ENCODE measurements around the gene PRSS37.
"Not testable (repeated sequence)": the region's sequence is repeated elsewhere in the genome, so short reads cannot be mapped to it uniquely, and the experiment has no call there.

The PRSS37 gene

GRCh38 chr7:141841385-141841784 lies at the start of gene PRSS37:
PRSS37 (minus strand) TSS chr7:141841485; CDS start chr7:141841049, 436 bp downstream.
- no peak for DNase-seq (ENCODE audit: low spot score)

- no peak for DNase-seq (ENCODE audit: low spot score)
Measured at GRCh38 chr7:141889321-141889720, 48.0 kb upstream of the PRSS37 start.

GRCh38 chr7:141884539-141885225 lies 43.4 kb upstream of the PRSS37 start:
- DNase-seq (ENCODE audit: low spot score): no peak

- no peak for DNase-seq (ENCODE audit: low spot score)
Measured at GRCh38 chr7:141880960-141881359, 39.7 kb upstream of the PRSS37 start.

GRCh38 chr7:141877365-141877764 lies 36.1 kb upstream of the PRSS37 start:
- no peak for DNase-seq (ENCODE audit: low spot score)

- DNase-seq (ENCODE audit: low spot score): no peak
Measured at GRCh38 chr7:141876371-141876770, 35.1 kb upstream of the PRSS37 start.

GRCh38 chr7:141875453-141875852 lies 34.2 kb upstream of the PRSS37 start:
- DNase-seq (ENCODE audit: low spot score): no peak

GRCh38 chr7:141874787-141875186 lies 33.5 kb upstream of the PRSS37 start:
- DNase-seq (ENCODE audit: low spot score): no peak

GRCh38 chr7:141872931-141873330 lies 31.6 kb upstream of the PRSS37 start:
- no peak for DNase-seq (ENCODE audit: low spot score)

- DNase-seq (ENCODE audit: low spot score): no peak
Measured at GRCh38 chr7:141866974-141867373, 25.7 kb upstream of the PRSS37 start.

- DNase-seq (ENCODE audit: low spot score): no peak
Measured at GRCh38 chr7:141864765-141865447, 23.6 kb upstream of the PRSS37 start.

GRCh38 chr7:141860207-141860606 lies 18.9 kb upstream of the PRSS37 start:
- no peak for DNase-seq (ENCODE audit: low spot score)

- no peak for DNase-seq (ENCODE audit: low spot score)
Measured at GRCh38 chr7:141847996-141848395, 6.7 kb upstream of the PRSS37 start.

GRCh38 chr7:141844256-141844655 lies 3.0 kb upstream of the PRSS37 start:
- DNase-seq (ENCODE audit: low spot score): no peak

GRCh38 chr7:141842904-141843303 lies 1.6 kb upstream of the PRSS37 start:
- no peak for DNase-seq (ENCODE audit: low spot score)

- no peak for DNase-seq (ENCODE audit: low spot score)
Measured at GRCh38 chr7:141840708-141841107, 577 bp downstream of the PRSS37 start.

GRCh38 chr7:141839256-141839655 lies 2.0 kb downstream of the PRSS37 start:
- no peak for DNase-seq (ENCODE audit: low spot score)

GRCh38 chr7:141838581-141838980 lies 2.7 kb downstream of the PRSS37 start:
- DNase-seq (ENCODE audit: low spot score): no peak

GRCh38 chr7:141837683-141838082 lies 3.6 kb downstream of the PRSS37 start:
- DNase-seq (ENCODE audit: low spot score): no peak

- DNase-seq (ENCODE audit: low spot score): not testable (repeated sequence)
Measured at GRCh38 chr7:141822432-141822831, 18.9 kb downstream of the PRSS37 start.

GRCh38 chr7:141820067-141820466 lies 21.2 kb downstream of the PRSS37 start:
- DNase-seq (ENCODE audit: low spot score): no peak

GRCh38 chr7:141792526-141792925 lies 48.8 kb downstream of the PRSS37 start:
- DNase-seq (ENCODE audit: low spot score): no peak

GRCh38 chr7:141789917-141790316 lies 51.4 kb downstream of the PRSS37 start, which contains the start of gene TAS2R5:
TAS2R5 (plus strand) TSS chr7:141790217; CDS start chr7:141790362, 145 bp downstream.
- DNase-seq (ENCODE audit: low spot score): no peak

- DNase-seq (ENCODE audit: low spot score): no peak
Measured at GRCh38 chr7:141788296-141788695, 53.0 kb downstream of the PRSS37 start.
